GM12878 (cell line): Measurements from ENCODE around the gene KCNK4. TPM values are rescaled to one million over a fixed set of nuclear protein-coding genes. Genes with fewer than 3 reads are reported as not detected.

ENCODE experiments used
- ASH2L ChIP-seq: fragments of 300-600, 200-600 bp; sonication (generic); IDR thresholded peaks from 2 replicates; pipeline ENCODE4 v1.6.1; 2017; ENCODE audit warnings: low read depth, mild to moderate bottlenecking, borderline replicate concordance
- BRCA1 ChIP-seq: IDR thresholded peaks from 2 replicates; pipeline ENCODE4 v1.6.1; 2011; ENCODE audit warnings: low read depth, low read length, improper control_type of control experiment
- CBFB ChIP-seq: IDR thresholded peaks from 2 replicates; pipeline ENCODE4 v1.6.1; 2016; ENCODE audit warnings: antibody characterized with exemption, low read depth
- CREM ChIP-seq: IDR thresholded peaks from 2 replicates; pipeline ENCODE4 v1.6.1; 2014; ENCODE audit warnings: antibody characterized with exemption, low read depth
- EED ChIP-seq: sonication (generic); IDR thresholded peaks from 2 replicates; pipeline ENCODE4 v1.6.1; 2016; ENCODE audit warnings: antibody characterized with exemption, low read depth
- EGR1 ChIP-seq, 2 experiments: IDR thresholded peaks; 1 replicate in 1 of 2; 2 replicates in 1 of 2; pipeline ENCODE4 v1.6.1; 2011 to 2012; ENCODE audit warnings: low read depth in 2 of 2, low read length in 2 of 2, borderline replicate concordance in 1 of 2, mild to moderate bottlenecking in 1 of 2, moderate library complexity in 1 of 2
- HDAC6 ChIP-seq: fragments of 200-600 bp; sonication (generic); IDR thresholded peaks from one replicate; pipeline ENCODE4 v1.8.0; 2017; ENCODE audit warnings: antibody characterized with exemption; ENCODE audit not compliant: unreplicated experiment
- JUNB ChIP-seq: IDR thresholded peaks from 2 replicates; pipeline ENCODE4 v1.6.1; 2016; ENCODE audit warnings: antibody characterized with exemption, mild to moderate bottlenecking
- KAT2A ChIP-seq: conservative IDR thresholded peaks from 2 replicates; pipeline ENCODE4 v1.6.1; 2011; ENCODE audit warnings: low read depth, low read length; ENCODE audit not compliant: control insufficient read depth
- KDM1A ChIP-seq: fragments of 200-600 bp; sonication (generic); IDR thresholded peaks from 2 replicates; pipeline ENCODE4 v1.6.1; 2016; ENCODE audit warnings: borderline replicate concordance
- MYC ChIP-seq: IDR thresholded peaks from 2 replicates; pipeline ENCODE4 v1.6.1; 2011; ENCODE audit warnings: mild to moderate bottlenecking, low read length, moderate library complexity, inconsistent platforms; ENCODE audit not compliant: insufficient read depth, insufficient replicate concordance, insufficient read length, severe bottlenecking
- NFYA ChIP-seq: IDR thresholded peaks from 2 replicates; pipeline ENCODE4 v1.6.1; 2011; ENCODE audit warnings: low read depth, mild to moderate bottlenecking, low read length, improper control_type of control experiment, borderline replicate concordance
- NFYB ChIP-seq: IDR thresholded peaks from 2 replicates; pipeline ENCODE4 v1.6.1; 2011; ENCODE audit warnings: low read depth, mild to moderate bottlenecking, low read length, improper control_type of control experiment, moderate library complexity; ENCODE audit not compliant: insufficient read depth
- NR2F1 ChIP-seq: fragments of 450-650 bp; conservative IDR thresholded peaks from 2 replicates; pipeline ENCODE4 v1.6.1; 2017; ENCODE audit warnings: mild to moderate bottlenecking
- POLR2AphosphoS2 ChIP-seq: IDR thresholded peaks from 2 replicates; pipeline ENCODE4 v1.6.1; 2011; ENCODE audit warnings: low read depth, mild to moderate bottlenecking, low read length, improper control_type of control experiment, moderate library complexity
- TCF3 ChIP-seq: IDR thresholded peaks from 2 replicates; pipeline ENCODE4 v1.6.1; 2012; ENCODE audit warnings: low read depth, mild to moderate bottlenecking, low read length, borderline replicate concordance; ENCODE audit not compliant: insufficient read depth
- YY1 ChIP-seq: IDR thresholded peaks from 2 replicates; pipeline ENCODE4 v1.6.1; 2011; ENCODE audit warnings: low read depth, mild to moderate bottlenecking, low read length
- ZNF274 ChIP-seq: IDR thresholded peaks from one replicate; pipeline ENCODE4 v1.8.0; 2011; ENCODE audit not compliant: insufficient read length, insufficient read depth
- polyA plus RNA-seq, 11 experiments: library from polyadenylated mRNA; depleted of rRNA in 4 of 11; unstranded in 6 of 11; stranded (reverse) in 5 of 11; fragments of >200 nt; fragmentation: Nextera tagmentation in 4 of 11; fragmentation: Illumina TruSeq in 1 of 11; extraction: Ambion mirVana in 4 of 11; extraction: Trizol in 1 of 11; gene quantifications; 1 replicate in 1 of 11; 2 replicates in 10 of 11; pipeline versions ENCODE4 v1.2.1 to v1.2.3, GENCODE V29; 2011 to 2016; ENCODE audit warnings: inconsistent platforms in 2 of 11, missing spikeins in 2 of 11, low read depth in 1 of 11
- total RNA-seq, 4 experiments: library from RNA; depleted of rRNA in 3 of 4; stranded (reverse); fragments of >200 nt in 3 of 4; fragmentation: Illumina TruSeq in 1 of 4; extraction: Trizol in 1 of 4; gene quantifications; 2 replicates each; pipeline versions ENCODE4 v1.2.1 to v1.2.3, GENCODE V29; 2013 to 2021
- TF ChIP-seq, protein P1 (sequence below): fragments of 150-350 bp; IDR thresholded peaks from 2 replicates; pipeline ENCODE4 v1.6.1; 2014; ENCODE audit warnings: mild to moderate bottlenecking, low read depth, low read length
- TF ChIP-seq, protein P2 (sequence below): fragments of 450-650 bp; IDR thresholded peaks from 2 replicates; pipeline ENCODE4 v1.6.1; 2016; ENCODE audit warnings: mild to moderate bottlenecking, moderate library complexity, borderline replicate concordance
- TF ChIP-seq, protein P3 (sequence below): fragments of 150-350 bp; IDR thresholded peaks from 2 replicates; pipeline ENCODE4 v1.6.1; 2016; ENCODE audit warnings: low read depth, low read length

The KCNK4 gene
- total and polyA plus RNA-seq, 10 of the 15 experiments (the other 5 are each of a cell fraction or from before 2014, with no cell fraction given): 0.04 TPM; not detected in 9

DNA sequence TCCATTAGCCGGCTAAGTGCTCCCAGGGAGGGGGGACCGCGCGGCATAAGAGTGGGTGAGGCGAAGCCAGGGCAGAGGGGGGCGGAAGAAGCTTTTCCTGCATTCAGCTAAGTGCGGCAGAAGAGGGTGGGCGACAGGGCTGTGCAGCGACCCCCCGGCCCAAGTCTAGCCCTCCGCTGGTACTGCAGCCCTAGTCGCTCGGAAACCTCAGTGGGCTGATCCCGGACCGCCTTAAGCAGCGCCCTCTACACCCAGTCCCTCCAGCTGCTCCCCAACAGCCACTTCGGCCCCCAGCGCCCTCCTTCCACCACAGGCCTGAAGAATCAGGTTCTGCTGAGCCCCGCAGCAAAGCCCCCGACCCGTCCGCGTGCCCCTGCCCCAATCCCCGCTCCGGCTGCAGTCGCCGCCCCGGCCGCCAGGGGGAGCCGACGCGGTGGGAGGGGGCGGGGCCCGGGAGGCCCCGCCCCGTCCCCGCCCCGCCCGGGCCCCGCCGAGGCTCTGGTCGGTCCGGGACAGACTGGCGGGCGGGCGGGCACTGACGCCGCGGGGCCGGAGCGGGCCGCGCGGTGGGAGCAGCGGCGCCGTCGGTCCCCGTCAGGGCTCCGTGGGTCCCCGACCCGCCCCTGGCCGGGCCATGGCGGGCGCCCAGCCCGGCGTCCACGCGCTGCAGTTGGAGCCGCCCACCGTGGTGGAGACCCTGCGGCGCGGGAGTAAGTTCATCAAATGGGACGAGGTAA lies 39.9 kb upstream of the KCNK4 start, which contains the start of gene PLCB3 (continued):
- TF ChIP-seq CREM (no peak), CBFB (no peak), HDAC6 (no peak), MYC (no peak), NFYB (no peak), NR2F1 (peak; percentile 32; the same call in 1 of the 2 replicates), EED (no peak), ASH2L (no peak), TCF3 (no peak), NFYA (no peak), ZNF274 (no peak), YY1 (peak; percentile 60; the same call in 1 of the 2 replicates), EGR1 (IDR thresholded peaks at IDR 0.05; ENCODE audit: borderline replicate concordance in 1 of 2, low read depth in 2 of 2, low read length in 2 of 2) (peak in 1 of 2 experiments; percentile 40; a peak in 1 of 3 replicates), POLR2AphosphoS2 (no peak), KAT2A (no peak), KDM1A (no peak), JUNB (no peak), BRCA1 (no peak)
- TF ChIP-seq, protein P1, sequence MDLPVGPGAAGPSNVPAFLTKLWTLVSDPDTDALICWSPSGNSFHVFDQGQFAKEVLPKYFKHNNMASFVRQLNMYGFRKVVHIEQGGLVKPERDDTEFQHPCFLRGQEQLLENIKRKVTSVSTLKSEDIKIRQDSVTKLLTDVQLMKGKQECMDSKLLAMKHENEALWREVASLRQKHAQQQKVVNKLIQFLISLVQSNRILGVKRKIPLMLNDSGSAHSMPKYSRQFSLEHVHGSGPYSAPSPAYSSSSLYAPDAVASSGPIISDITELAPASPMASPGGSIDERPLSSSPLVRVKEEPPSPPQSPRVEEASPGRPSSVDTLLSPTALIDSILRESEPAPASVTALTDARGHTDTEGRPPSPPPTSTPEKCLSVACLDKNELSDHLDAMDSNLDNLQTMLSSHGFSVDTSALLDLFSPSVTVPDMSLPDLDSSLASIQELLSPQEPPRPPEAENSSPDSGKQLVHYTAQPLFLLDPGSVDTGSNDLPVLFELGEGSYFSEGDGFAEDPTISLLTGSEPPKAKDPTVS: no peak
- TF ChIP-seq, protein P2, sequence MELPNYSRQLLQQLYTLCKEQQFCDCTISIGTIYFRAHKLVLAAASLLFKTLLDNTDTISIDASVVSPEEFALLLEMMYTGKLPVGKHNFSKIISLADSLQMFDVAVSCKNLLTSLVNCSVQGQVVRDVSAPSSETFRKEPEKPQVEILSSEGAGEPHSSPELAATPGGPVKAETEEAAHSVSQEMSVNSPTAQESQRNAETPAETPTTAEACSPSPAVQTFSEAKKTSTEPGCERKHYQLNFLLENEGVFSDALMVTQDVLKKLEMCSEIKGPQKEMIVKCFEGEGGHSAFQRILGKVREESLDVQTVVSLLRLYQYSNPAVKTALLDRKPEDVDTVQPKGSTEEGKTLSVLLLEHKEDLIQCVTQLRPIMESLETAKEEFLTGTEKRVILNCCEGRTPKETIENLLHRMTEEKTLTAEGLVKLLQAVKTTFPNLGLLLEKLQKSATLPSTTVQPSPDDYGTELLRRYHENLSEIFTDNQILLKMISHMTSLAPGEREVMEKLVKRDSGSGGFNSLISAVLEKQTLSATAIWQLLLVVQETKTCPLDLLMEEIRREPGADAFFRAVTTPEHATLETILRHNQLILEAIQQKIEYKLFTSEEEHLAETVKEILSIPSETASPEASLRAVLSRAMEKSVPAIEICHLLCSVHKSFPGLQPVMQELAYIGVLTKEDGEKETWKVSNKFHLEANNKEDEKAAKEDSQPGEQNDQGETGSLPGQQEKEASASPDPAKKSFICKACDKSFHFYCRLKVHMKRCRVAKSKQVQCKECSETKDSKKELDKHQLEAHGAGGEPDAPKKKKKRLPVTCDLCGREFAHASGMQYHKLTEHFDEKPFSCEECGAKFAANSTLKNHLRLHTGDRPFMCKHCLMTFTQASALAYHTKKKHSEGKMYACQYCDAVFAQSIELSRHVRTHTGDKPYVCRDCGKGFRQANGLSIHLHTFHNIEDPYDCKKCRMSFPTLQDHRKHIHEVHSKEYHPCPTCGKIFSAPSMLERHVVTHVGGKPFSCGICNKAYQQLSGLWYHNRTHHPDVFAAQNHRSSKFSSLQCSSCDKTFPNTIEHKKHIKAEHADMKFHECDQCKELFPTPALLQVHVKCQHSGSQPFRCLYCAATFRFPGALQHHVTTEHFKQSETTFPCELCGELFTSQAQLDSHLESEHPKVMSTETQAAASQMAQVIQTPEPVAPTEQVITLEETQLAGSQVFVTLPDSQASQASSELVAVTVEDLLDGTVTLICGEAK: no peak
- TF ChIP-seq, protein P3, sequence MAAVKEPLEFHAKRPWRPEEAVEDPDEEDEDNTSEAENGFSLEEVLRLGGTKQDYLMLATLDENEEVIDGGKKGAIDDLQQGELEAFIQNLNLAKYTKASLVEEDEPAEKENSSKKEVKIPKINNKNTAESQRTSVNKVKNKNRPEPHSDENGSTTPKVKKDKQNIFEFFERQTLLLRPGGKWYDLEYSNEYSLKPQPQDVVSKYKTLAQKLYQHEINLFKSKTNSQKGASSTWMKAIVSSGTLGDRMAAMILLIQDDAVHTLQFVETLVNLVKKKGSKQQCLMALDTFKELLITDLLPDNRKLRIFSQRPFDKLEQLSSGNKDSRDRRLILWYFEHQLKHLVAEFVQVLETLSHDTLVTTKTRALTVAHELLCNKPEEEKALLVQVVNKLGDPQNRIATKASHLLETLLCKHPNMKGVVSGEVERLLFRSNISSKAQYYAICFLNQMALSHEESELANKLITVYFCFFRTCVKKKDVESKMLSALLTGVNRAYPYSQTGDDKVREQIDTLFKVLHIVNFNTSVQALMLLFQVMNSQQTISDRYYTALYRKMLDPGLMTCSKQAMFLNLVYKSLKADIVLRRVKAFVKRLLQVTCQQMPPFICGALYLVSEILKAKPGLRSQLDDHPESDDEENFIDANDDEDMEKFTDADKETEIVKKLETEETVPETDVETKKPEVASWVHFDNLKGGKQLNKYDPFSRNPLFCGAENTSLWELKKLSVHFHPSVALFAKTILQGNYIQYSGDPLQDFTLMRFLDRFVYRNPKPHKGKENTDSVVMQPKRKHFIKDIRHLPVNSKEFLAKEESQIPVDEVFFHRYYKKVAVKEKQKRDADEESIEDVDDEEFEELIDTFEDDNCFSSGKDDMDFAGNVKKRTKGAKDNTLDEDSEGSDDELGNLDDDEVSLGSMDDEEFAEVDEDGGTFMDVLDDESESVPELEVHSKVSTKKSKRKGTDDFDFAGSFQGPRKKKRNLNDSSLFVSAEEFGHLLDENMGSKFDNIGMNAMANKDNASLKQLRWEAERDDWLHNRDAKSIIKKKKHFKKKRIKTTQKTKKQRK: no peak
